NOMO-1 treated with dmso at 0.1 percent for 144 hours (cell line): ENCODE measurements around the gene MRPL23.

ENCODE experiments used
- DNase-seq: peaks from one replicate; lab custom pipeline; 2025; ENCODE audit not compliant: unreplicated experiment; lab: John Stamatoyannopoulos, UW

The MRPL23 gene

DNA sequence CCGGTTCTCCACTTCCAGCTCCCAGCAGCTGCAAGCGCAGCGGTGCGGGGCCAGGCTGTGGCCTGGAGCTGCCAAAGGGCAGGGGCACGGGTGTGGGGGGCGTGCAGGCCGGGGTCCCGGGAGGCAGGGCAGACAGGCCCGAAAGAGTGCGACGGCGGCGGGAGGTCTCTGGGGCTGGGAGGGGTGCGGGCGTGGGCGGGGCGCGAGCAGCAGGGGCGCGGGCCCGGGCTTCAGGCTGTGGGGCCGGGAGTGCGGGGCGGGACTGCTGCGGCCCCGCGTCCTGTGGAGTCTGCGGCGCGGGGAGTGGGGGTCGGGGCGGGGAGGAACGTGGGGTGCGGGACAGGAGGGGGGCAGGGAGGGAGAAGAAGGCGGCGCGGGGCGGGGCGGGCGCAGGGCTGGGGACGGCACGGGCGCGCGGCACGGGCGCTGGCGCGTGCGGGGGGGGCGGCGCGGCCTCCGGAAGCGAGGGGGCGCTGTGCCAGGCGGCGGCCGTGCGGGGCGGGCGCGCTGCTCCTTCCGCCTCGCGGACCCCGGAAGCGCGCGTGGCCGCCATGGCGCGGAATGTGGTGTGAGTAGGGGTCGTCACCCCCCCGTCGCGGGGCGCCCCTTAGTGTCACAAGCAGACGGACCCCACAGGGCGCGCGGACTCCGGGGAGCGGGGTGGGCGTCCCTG is at the start of gene MRPL23:
TSS of gene MRPL23 (plus strand) at position 521 of the 673 bp plus-strand sequence. CDS start at position 552, 31 bp downstream.
- no peak for DNase-seq

DNA sequence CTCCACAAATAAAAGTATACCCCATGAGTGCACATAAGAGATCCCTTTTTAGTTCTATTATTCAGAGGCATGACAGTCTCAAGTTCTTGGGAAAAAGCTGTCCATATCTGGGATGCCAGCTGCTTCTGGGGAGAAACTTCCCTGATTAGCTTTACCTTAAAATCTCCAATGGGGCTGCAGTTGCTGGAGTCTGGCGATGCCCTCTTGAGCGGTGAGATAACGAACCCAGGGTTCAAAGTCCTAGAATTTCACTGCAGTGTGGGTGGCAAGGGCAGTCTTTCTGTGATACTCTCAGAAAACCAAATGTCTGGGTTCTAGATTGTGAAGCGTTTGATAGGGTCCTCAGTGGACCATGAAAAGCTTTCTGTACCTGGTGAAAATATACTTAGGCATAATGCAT is 48.0 kb upstream of the MRPL23 start:
- DNase-seq, result no peak

DNA sequence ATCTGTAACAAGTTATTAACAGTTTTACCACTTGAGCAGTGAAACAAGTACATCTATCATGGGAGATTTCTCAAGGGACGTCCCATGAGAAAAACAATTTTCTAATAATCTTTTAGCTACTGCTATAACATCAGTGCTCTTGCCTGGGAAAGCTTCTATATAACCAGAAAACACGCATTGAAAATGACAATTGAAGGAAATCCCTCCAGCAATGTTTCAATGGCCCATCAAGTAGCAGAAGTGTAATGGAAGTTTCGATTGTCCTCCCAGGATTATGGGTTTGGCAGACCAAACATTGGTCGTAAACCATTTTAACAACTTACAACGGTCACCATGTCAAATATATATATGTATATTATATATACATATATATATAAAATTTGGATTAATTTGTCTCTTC is 47.4 kb upstream of the MRPL23 start:
- no peak for DNase-seq

DNA sequence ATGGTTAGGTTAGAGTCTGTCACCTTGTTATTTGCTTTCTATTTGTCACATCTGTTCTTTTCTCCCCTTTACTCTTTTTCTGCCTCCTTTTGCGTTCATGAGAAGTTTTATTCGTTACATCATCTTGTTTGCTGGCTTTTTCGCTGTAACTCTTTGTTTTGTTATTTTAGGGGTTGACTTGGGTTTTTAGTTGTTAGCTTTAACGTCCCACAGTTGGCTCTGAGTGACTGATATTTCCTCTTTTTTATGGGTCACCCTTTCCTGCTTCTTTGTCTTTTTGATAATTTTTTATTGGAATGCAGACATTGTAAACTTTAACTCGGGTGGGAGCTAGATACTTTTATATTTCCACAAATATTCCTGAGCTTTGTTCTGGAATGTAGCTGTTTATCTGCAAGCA is 41.0 kb upstream of the MRPL23 start:
- no peak for DNase-seq

DNA sequence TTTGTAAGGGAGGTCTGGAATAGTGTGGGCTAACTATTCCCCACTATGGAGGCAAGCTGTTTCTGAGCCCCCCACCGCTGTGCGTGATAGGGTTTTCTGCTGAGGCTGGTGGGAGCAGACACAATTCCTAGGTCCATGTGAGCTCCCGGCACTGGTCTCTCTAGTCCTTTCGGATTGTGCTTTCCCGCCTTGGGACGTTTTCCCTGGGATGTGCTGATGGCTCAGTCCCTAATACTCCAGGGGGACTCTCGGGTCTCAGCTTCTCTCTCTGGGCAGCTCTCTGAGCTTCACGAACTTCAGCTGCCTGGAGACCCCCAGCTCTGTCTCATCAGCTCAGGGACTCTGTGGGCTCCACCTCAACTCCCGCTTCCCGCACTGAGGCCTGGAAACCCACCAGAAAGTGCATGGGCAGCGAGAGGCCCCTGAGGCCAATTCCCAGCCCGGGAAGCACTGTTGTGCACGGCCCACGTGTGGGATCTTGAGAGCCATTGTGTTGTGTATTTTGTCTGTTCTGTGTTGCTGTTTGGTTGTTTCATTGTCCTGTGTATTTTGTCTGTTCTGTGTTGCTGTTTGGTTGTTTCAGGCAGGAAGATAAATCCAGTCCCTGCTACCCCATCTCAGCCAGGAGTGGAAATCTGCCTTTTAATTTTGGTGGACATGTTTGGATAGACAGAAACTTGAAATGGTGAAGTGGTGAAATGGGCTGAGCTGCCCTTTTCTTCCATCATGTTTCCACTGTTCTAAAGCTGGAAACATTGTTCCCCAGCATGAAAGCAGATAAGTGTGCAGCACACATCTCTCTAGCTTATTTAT is 40.3 kb upstream of the MRPL23 start:
- DNase-seq, result no peak

DNA sequence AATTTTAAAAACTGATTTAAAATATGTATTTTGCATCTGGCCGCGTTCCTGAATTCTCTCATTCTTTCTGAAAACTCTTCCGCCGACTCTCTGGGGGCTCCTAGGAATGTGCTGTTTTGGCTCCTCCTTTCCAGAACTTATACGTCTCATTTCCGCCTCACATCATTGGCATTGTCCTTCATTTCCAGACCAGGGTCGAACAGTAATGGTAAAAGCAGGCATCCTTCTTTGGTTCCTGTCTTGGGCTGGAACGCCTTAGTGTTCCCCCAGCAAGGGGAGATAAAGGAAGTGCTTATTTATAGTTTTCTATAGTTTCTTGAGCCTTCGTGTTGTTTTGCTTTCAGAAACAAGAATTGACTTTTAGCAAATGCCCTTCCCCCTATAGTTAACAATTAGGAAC is 38.5 kb upstream of the MRPL23 start:
- no peak for DNase-seq

DNA sequence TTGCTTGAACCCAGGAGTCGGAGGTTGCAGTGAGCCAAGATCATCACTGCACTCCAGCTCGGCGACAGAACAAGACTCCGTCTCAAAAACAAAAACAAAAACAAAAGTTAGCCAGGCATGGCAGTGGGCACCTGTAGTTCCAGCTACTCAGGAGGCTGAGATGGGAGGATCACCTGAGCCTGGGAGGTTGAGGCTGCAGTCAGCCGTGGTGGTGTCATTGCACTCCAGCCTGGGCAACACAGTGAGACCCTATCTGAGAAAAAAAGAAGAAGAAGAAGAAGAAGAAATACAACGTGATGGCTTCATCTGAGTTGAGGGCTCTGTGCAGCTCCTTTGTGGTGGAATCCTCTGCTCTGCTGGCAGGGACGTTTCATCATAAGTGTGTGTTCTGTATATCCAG is 37.6 kb upstream of the MRPL23 start:
- no peak for DNase-seq

DNA sequence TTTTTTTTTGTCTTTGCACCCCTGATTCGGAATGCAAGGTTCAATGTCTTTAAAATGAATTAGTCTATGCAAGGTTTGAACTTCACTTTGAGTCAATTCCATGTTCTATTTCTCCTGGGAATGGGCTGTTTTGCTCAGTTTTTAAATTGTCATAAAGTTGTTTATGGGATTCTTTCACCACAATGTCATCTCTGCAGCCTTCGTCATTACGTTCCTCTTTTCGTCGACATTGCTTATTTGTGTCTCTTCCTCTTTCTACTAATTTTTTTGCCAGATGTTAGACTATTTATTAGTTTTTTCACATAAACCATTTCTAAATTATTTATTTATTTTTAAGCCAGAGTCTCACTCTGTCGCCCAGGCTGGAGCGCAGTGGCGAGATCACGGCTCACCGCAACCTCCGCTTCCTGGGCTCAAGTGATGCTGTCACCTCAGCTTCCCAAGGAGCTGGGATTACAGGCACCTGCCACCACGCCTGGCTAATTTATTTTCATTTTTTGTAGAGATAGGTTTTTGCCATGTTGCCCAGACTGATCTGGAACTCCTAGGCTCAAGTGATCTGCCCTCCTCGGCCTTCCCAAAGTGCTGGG is 34.7 kb upstream of the MRPL23 start:
- peak; percentile 30 for DNase-seq

DNA sequence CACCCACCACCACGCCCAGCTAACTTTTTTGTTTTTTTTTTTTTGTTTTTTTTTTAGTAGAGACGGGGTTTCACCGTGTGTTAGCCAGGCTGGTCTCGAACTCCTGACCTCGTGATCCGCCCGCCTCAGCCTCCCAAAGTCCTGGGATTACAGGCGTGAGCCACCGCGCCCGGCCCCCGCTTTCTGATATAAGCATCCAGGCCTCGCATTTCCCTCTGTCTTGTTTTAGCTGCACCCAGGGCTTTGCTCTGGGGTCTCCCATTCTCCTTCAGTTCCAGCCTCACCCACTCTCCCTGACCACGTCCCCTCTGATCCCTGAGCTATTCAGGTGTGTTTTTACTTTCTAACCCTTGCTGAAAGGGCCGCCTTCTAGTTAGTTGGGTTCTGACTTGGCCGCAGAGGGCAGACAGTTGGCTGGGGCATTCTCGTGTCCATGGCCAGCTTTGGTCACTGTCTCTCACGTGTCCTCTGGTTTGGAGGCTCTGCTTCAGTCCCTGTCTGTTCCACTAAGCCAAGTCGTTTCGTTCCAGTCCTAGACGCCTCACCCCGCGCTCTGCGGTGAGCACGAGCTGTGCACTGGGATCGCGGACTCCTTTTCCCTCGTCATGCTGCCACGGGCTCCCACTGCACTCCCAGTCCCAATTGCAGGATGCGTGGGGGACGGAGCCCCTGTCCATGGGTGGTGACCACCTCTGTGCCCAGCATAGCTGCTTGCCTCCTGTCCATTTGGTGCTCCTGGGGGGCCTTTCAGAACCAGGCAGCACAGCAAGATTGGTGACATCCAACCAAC is 33.7 kb upstream of the MRPL23 start:
- no peak for DNase-seq

DNA sequence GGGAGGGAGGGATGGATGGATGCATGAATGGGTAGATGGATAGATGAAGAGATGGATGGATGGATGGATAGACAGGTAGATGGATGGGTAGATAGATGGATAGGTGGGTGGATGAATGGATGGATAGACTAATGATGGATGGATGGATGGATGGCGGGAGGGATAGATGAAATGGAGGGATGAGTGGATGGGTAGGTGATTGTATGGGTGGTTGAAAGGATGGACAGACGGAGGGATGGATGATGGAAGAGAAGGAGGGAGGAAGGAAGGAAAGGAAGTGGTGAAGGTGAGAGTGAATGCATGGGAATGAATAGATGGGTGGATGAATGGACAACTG is 31.4 kb upstream of the MRPL23 start:
- DNase-seq, result no peak

DNA sequence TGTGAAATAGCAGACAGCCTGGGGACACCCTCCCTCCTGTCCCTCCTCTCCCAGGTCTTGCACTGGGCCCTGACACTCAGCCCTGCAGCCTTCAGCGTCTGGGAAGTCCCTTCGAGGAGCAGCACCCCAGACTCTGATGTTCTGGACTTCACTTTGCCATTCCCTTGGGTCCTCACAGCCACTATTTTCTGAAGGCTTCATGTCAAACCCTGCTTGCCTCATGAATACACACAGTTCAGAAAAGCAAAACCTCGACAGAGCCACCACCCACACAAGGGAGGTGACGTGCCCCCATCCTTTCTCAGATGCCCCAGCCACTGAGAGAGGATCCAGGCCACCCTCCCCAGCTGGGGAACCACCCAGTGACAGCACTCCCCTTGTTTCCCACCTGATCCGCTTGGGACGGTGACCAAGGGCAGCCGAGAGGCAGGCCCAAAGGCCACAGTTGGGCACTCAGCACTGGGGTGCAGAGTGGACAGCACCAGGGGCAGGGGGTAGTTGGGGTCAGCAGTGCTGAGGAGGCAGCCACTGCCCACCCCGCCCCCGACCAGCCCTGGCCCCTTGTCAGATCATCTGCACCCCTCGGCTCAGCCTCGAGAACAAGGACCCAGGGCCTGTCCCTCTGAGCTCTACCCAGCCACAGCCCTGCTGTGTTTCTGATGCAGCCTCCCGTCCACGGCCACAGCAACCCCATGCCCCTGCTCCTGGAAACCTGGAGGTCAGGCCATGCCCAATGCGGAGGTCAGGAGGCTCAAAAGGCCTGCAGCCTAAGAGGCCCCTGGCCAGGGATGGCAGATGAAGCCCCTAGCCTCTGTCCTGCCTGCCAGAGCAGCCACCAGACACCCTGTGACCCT is 30.8 kb upstream of the MRPL23 start:
- no peak for DNase-seq

DNA sequence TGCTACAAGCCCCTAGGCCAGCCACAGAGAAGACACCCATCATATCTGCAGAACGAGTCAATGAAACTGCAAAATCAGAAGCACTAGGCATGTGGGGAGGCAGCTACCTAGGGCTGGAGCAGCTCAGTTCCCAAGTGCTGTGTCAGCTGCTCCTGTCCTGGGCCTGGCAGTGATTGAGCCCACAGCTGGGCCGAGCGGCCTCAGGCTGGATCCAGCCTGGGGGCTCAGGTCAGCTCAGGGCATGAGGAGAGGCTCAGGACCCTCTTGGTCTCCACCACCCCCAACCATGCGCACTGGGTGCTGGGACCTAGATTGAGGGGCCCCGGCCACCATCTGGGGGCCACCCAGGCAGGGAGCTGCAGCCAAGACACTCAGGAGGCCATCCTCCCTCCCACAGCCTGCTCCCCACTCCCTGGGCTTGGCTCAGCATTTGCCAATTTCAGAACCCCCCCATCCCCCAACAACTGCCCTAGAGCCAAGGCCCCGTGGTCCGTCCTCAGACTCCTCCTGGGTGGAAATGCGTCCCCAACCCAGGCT is 30.1 kb upstream of the MRPL23 start:
- DNase-seq, result no peak

DNA sequence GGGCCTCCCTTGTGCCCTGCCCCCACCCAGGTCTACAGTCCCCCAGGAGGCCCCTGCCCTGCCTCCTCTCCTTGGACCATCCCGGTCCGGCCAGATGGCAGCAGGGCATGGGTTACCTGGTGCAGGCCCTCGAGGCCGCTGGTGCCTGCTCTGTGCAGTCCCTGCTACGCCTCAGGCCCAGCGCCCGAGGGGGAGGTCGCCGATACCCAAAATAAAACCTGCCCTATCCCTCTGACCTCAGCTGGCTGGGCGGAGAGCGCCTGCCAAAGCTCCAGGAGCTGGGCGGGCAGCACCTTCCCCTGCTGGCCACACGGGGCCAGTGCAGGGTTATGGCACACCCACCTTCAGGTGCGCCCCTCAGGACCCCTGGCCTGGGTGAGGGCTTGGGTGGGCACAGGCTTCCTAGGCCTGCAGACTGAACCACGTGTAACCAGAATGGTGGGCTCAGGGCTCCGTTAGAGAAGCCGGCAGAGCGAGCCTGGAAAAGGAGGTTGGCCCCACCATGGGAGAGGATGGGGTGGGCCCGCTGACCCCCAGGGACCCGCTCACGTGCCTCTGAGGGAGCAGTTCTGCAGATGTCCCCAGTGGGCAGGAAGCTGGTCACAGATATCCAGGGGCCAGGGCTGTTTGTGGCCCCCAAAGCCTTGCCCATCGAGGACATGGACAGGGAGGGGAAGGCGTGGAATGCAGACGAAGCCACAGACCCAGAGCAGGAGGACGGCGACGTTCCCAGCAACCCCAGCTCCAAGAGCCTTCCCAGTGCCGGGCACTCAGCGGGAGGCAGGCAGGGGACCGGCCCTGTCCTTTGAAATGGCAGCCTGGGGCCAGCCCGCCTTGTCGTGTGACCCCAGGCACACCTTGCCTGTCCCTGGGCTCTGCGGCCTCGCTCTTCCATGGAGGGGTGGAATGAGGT is 29.4 kb upstream of the MRPL23 start:
- DNase-seq, result no peak

DNA sequence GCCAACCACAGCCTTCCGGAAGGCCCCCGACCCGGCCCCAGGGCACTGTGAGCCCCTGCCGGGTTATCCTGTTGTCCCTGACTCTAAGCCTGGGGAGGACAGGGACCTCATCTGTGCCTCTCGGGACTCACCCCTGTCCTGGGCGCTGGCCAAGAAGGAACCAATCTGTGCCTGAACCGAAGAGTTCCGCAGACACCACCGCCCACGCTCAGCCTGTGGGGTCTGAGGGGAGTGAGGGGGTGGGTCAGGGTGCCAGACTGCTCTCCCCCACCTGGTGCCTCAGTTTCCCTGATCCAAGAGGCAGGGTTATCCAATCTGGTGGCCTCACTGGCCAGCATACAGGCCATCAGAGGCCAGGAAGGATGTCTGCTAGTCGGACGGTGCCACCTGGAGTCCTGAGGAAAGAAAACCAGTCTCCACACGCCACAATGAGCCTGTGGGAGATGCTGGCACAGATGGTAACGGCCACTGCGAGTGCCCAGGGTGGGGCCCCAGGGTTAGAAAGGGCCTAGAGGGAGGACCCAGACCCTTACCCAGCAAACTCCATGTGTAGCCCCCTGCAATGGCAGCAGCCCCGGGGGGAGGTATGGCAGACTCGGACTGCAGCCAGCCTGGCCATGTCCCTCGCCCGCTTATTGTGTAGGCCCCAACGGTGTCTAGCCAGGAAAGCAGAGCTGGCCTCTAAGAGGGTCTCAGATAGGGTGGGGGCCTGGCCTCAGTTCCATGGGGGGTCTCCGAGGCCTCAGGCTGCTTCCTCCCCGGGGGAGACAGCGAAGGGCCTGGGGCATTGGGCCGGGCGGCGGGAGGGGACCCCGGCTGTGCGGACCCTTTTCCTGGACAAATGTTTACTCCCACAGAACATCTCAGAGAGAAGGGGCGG is 28.5 kb upstream of the MRPL23 start:
- DNase-seq, result no peak

DNA sequence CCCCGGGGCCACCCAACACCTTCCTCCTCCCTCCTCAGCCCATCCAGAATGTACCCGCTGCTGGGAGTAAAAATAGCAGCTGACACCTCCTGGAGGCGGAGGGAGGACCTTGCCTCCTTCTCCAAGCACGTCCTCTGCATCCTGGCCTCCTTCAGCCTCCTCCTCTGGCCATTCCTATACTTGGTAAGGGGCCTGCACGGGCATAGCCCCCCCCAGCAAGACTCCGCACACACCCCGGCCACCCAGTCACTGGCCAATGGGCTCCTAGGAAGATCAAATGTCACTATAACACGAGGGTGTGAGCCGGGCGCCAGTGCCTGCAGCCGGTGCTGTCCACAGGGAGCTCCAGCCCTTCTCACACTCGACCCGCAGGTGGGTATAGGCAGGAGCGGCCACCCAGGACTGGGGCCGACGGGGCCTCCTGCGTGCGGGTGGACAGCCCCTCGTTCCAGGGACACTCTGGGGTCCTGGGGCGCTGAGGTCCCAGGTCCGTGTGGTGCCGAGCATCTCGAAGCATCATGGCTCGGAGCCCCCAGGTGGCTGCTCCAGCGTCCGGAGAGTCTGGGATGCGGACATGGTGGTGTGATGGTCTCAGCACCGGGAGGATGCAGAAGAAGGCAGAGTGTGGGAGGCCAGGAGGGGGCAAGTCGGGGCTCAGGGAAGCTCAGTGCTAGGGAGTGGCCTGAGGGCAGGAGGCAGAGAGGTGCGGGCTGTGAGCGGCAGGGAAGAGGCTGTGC is 27.6 kb upstream of the MRPL23 start, which contains the start of gene TNNT3:
TSS of gene TNNT3 (plus strand) at position 313 of the 737 bp plus-strand sequence. CDS start 3,172 bp downstream, outside the sequence.
- DNase-seq, result no peak

DNA sequence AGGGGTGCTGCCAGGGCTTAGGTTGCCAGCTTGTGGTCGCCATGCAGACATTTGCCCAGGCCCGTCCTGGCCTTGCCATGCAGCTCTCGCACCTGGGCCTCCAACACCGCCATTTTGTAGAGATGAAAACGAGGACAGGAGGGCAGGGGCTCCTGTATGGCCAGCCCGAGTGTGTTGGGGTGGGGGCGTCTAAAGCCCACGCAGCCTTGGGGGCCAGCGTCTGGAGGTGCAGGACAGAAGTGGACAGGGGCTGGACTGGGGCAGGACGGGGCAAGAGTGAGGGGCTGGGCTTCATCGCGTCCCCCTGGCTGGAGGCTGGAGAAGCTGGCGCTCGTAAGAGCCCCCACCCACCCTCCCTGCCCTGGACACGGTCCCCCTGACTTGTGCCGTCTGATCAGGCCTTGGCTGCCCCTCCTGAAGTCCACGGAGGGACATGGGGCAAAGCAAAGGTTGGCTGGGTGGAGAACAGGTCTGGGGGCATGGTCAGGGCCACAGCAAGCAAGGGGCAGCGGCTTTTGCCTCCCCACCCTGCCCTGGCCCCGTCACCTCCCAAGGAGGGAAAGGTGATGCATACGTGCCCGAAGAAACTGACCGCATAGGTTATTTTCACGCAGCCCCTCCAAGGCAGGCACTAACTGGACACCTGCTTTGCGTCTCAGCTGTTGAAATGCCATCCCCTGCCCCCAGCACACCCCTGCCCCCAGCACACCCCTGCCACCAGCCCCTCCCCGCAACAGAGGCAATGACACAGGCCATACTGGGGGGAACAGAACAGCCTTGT is 26.8 kb upstream of the MRPL23 start:
- DNase-seq, result no peak
